OCI-M2 (cell line): ENCODE results near the gene MRPL23.

Experiments used
- DNase-seq: peaks from one replicate; lab custom pipeline; 2025; ENCODE audit not compliant: unreplicated experiment; lab: John Stamatoyannopoulos, UW

The MRPL23 gene

GRCh38 chr11:1952806-1953482 is 5.8 kb downstream of the MRPL23 start:
- DNase-seq, result no peak

GRCh38 chr11:1953489-1954266 is 6.5 kb downstream of the MRPL23 start:
- no peak for DNase-seq

GRCh38 chr11:1958367-1958766 is 11.2 kb downstream of the MRPL23 start:
- no peak for DNase-seq

GRCh38 chr11:1959786-1960185 is 12.7 kb downstream of the MRPL23 start:
- no peak for DNase-seq

GRCh38 chr11:1963864-1964263 is 16.7 kb downstream of the MRPL23 start:
- DNase-seq, result no peak

GRCh38 chr11:1964348-1964747 is 17.2 kb downstream of the MRPL23 start:
- no peak for DNase-seq

- no peak for DNase-seq
Measured at GRCh38 chr11:1964955-1965354, 17.8 kb downstream of the MRPL23 start.

GRCh38 chr11:1966531-1966930 is 19.4 kb downstream of the MRPL23 start:
- no peak for DNase-seq

- DNase-seq, result no peak
Measured at GRCh38 chr11:1967641-1968225, 20.6 kb downstream of the MRPL23 start.

GRCh38 chr11:1968454-1969002 is 21.4 kb downstream of the MRPL23 start:
- no peak for DNase-seq

GRCh38 chr11:1969035-1969434 is 21.9 kb downstream of the MRPL23 start:
- no peak for DNase-seq

- DNase-seq, result no peak
Measured at GRCh38 chr11:1969776-1970175, 22.6 kb downstream of the MRPL23 start.

- no peak for DNase-seq
Measured at GRCh38 chr11:1970956-1971355, 23.8 kb downstream of the MRPL23 start.

GRCh38 chr11:1975185-1975584 is 28.1 kb downstream of the MRPL23 start:
- DNase-seq, result no peak

- DNase-seq, result no peak
Measured at GRCh38 chr11:1978720-1979473, 31.8 kb downstream of the MRPL23 start.

- DNase-seq, result no peak
Measured at GRCh38 chr11:1979607-1980006, 32.5 kb downstream of the MRPL23 start.

- DNase-seq, result no peak
Measured at GRCh38 chr11:1982873-1983600, 35.9 kb downstream of the MRPL23 start.

- no peak for DNase-seq
Measured at GRCh38 chr11:1983601-1983961, 36.4 kb downstream of the MRPL23 start.

GRCh38 chr11:1987024-1987423 is 39.9 kb downstream of the MRPL23 start:
- no peak for DNase-seq

- DNase-seq, result no peak
Measured at GRCh38 chr11:1988174-1988573, 41.0 kb downstream of the MRPL23 start.
